NCI-H345 treated with DMSO at 0.1 percent for 48 hours (cell line): Measurements from ENCODE around the gene TBK1.

Experiments
- DNase-seq: peaks from one replicate; lab custom pipeline; 2025; ENCODE audit not compliant: unreplicated experiment; lab: John Stamatoyannopoulos, UW

TBK1 gene

GRCh38 chr12:64450711-64451486, 1.0 kb upstream of the TBK1 start:
- DNase-seq: peak; percentile 4

- DNase-seq: peak; percentile 29
These were observed 824 bp downstream of the TBK1 start for GRCh38 chr12:64452559-64453329.

- DNase-seq: no peak
These were observed 3.6 kb downstream of the TBK1 start for GRCh38 chr12:64455506-64455905.

GRCh38 chr12:64456119-64456518, 4.2 kb downstream of the TBK1 start:
- DNase-seq: no peak

GRCh38 chr12:64457032-64457431, 5.1 kb downstream of the TBK1 start:
- no peak for DNase-seq

- no peak for DNase-seq
These were observed 5.5 kb downstream of the TBK1 start for GRCh38 chr12:64457466-64457865.

- no peak for DNase-seq
These were observed 6.0 kb downstream of the TBK1 start for GRCh38 chr12:64457923-64458322.

- no peak for DNase-seq
These were observed 7.5 kb downstream of the TBK1 start for GRCh38 chr12:64459394-64459891.

GRCh38 chr12:64461634-64462414, 9.9 kb downstream of the TBK1 start:
- no peak for DNase-seq

- no peak for DNase-seq
These were observed 14.3 kb downstream of the TBK1 start for GRCh38 chr12:64466178-64466577.

GRCh38 chr12:64468966-64469365, 17.0 kb downstream of the TBK1 start:
- no peak for DNase-seq

- no peak for DNase-seq
These were observed 17.7 kb downstream of the TBK1 start for GRCh38 chr12:64469455-64470142.

GRCh38 chr12:64470495-64470894, 18.6 kb downstream of the TBK1 start:
- no peak for DNase-seq

- no peak for DNase-seq
These were observed 21.3 kb downstream of the TBK1 start for GRCh38 chr12:64473176-64473575.

- no peak for DNase-seq
These were observed 23.6 kb downstream of the TBK1 start for GRCh38 chr12:64475518-64475917.

GRCh38 chr12:64476844-64477243, 24.9 kb downstream of the TBK1 start:
- no peak for DNase-seq

- no peak for DNase-seq
These were observed 26.7 kb downstream of the TBK1 start for GRCh38 chr12:64478661-64479060.

GRCh38 chr12:64480148-64480547, 28.2 kb downstream of the TBK1 start:
- no peak for DNase-seq

- no peak for DNase-seq
These were observed 34.7 kb downstream of the TBK1 start for GRCh38 chr12:64486657-64487056.

GRCh38 chr12:64491718-64492117, 39.8 kb downstream of the TBK1 start:
- DNase-seq: no peak

GRCh38 chr12:64493513-64493912, 41.6 kb downstream of the TBK1 start:
- DNase-seq: no peak
